T-helper 1 cell (primary cell): ENCODE results near the gene ATXN1.
"Not testable (repeated sequence)": the region's sequence is repeated elsewhere in the genome, so short reads cannot be mapped to it uniquely, and the experiment has no call there.

Experiments
- DNase-seq, 5 donors: peaks; one replicate each; pipeline ENCODE4 v3.0.0-alpha.2; 2012 to 2020
- total RNA-seq, 4 donors: gene quantifications; one replicate each; lab custom pipeline; 2026; lab: John Stamatoyannopoulos, UW

Gene ATXN1
- 139 to 160 (median 147) reads per million in 4 donors for total RNA-seq

GRCh38 chr6:16760516-16761470 lies at the start of gene ATXN1:
Gene ATXN1, minus strand, starts transcription at chr6:16761460.
- peak; percentile 24 to 48 (median 28) for DNase-seq

- no peak for DNase-seq
These were observed 49.2 kb upstream of the ATXN1 start for GRCh38 chr6:16810411-16810810.

GRCh38 chr6:16809753-16810358 lies 48.6 kb upstream of the ATXN1 start:
- no peak for DNase-seq

GRCh38 chr6:16807956-16808355 lies 46.7 kb upstream of the ATXN1 start:
- DNase-seq: no peak

GRCh38 chr6:16806363-16806762 lies 45.1 kb upstream of the ATXN1 start:
- no peak for DNase-seq

GRCh38 chr6:16805243-16805950 lies 44.1 kb upstream of the ATXN1 start:
- DNase-seq: no peak

- no peak for DNase-seq
These were observed 43.4 kb upstream of the ATXN1 start for GRCh38 chr6:16804546-16805242.

GRCh38 chr6:16803294-16804200 lies 42.3 kb upstream of the ATXN1 start:
- no peak for DNase-seq

GRCh38 chr6:16802071-16802470 lies 40.8 kb upstream of the ATXN1 start:
- DNase-seq: no peak

- no peak for DNase-seq
These were observed 39.7 kb upstream of the ATXN1 start for GRCh38 chr6:16800942-16801341.

- DNase-seq: no peak
These were observed 39.1 kb upstream of the ATXN1 start for GRCh38 chr6:16800341-16800740.

- no peak for DNase-seq
These were observed 38.3 kb upstream of the ATXN1 start for GRCh38 chr6:16799279-16800193.

GRCh38 chr6:16793828-16794412 lies 32.7 kb upstream of the ATXN1 start:
- no peak for DNase-seq

GRCh38 chr6:16789329-16790038 lies 28.2 kb upstream of the ATXN1 start:
- no peak for DNase-seq

- no peak for DNase-seq
These were observed 25.9 kb upstream of the ATXN1 start for GRCh38 chr6:16787128-16787682.

- DNase-seq: no peak
These were observed 24.2 kb upstream of the ATXN1 start for GRCh38 chr6:16785496-16785895.

- DNase-seq: not testable (repeated sequence)
These were observed 23.7 kb upstream of the ATXN1 start for GRCh38 chr6:16784957-16785356.

- no peak for DNase-seq
These were observed 22.8 kb upstream of the ATXN1 start for GRCh38 chr6:16783952-16784565.

GRCh38 chr6:16783509-16783908 lies 22.2 kb upstream of the ATXN1 start:
- no peak for DNase-seq
